PFSK-1 (cell line): Measurements from ENCODE around the gene TTC28.

Experiments
- POLR2AphosphoS5 ChIP-seq: IDR thresholded peaks from 2 replicates; pipeline ENCODE4 v1.6.1; 2012; ENCODE audit warnings: low read depth, mild to moderate bottlenecking, control low read depth, low read length, moderate library complexity
- REST ChIP-seq, 2 experiments: IDR thresholded peaks; 2 replicates each; pipeline versions ENCODE4 v1.6.1 to v1.8.0; 2011 to 2012; ENCODE audit warnings: low read depth in 2 of 2, low read length in 2 of 2, control low read depth in 1 of 2, inconsistent platforms in 1 of 2, mild to moderate bottlenecking in 1 of 2, moderate library complexity in 1 of 2; ENCODE audit not compliant: insufficient read depth in 1 of 2
- SIN3A ChIP-seq: IDR thresholded peaks from 2 replicates; pipeline ENCODE4 v1.6.1; 2012; ENCODE audit warnings: mild to moderate bottlenecking, low read length, moderate library complexity, borderline replicate concordance; ENCODE audit not compliant: insufficient read depth
- TAF1 ChIP-seq: IDR thresholded peaks from 2 replicates; pipeline ENCODE4 v1.6.1; 2012; ENCODE audit warnings: low read length, control low read depth, borderline replicate concordance; ENCODE audit not compliant: insufficient read depth

- no peak for TF ChIP-seq POLR2AphosphoS5
- no peak for TF ChIP-seq REST (IDR thresholded peaks at IDR 0.05; ENCODE audit: insufficient read depth in 1 of 2, low read depth in 2 of 2, low read length in 2 of 2)
- no peak for TF ChIP-seq TAF1
- TF ChIP-seq SIN3A, result no peak
Measured at GRCh38 chr22:28419919-28420318, 259.7 kb downstream of the TTC28 start.
